Hindlimb muscle (tissue), 1 donor: ENCODE data around the gene APOC1. TPM values are rescaled to one million over a fixed set of nuclear protein-coding genes. Genes with fewer than 3 reads are reported as not detected.
"Not testable (repeated sequence)": the region's sequence is repeated elsewhere in the genome, so short reads cannot be mapped to it uniquely, and the experiment has no call there.

Experiments used
- DNase-seq: peaks from one replicate; pipeline ENCODE4 v3.0.0-alpha.2; 2013
- polyA plus RNA-seq: library from polyadenylated mRNA; unstranded; fragments of 120-200 nt; gene quantifications from one replicate; pipeline ENCODE4 v1.2.1, GENCODE V29; 2013; ENCODE audit not compliant: insufficient read length

Gene APOC1
- polyA plus RNA-seq = 25.3 TPM

DNA sequence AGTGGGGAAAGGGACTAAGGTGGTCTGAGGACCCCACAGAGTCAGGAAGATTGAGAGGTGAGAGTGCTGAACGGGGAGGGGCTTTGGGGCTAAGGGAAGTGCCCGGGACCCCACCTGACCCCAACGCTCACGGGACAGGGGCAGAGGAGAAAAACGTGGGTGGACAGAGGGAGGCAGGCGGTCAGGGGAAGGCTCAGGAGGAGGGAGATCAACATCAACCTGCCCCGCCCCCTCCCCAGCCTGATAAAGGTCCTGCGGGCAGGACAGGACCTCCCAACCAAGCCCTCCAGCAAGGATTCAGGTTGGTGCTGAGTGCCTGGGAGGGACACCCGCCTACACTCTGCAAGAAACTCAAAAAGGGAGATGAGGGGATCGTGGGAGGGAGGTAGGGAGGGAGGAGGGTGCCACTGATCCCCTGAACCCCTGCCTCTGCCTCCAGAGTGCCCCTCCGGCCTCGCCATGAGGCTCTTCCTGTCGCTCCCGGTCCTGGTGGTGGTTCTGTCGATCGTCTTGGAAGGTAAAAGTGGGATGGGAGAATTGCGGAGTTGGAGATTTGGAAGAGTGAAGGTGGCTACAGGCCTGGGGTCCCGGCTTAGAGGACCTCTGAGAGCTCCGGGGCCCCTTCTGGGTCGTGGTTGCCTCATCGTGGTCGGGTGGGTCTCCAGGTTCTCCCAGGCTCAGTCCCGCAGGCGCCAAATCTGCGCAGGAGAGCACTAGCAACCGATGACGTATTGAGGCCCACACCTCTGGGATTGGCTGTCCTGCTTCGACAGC, at the start of gene APOC1:
Gene APOC1, plus strand, starts transcription at position 176 of the 774 bp plus-strand sequence. Its CDS starts 284 bp downstream, at position 460.
- DNase-seq = peak; percentile 90

DNA sequence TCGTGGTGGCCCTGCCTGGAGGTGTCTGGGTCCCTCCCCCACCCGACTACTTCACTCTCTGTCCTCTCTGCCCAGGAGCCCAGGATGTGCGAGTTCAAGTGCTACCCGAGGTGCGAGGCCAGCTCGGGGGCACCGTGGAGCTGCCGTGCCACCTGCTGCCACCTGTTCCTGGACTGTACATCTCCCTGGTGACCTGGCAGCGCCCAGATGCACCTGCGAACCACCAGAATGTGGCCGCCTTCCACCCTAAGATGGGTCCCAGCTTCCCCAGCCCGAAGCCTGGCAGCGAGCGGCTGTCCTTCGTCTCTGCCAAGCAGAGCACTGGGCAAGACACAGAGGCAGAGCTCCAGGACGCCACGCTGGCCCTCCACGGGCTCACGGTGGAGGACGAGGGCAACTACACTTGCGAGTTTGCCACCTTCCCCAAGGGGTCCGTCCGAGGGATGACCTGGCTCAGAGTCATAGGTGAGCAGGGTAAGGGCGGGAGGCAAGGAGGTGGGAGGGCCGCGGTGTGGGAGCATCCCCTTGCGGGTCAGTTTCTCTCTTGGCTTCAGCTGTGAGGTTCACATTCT, 49.1 kb upstream of the APOC1 start:
- DNase-seq = no peak

DNA sequence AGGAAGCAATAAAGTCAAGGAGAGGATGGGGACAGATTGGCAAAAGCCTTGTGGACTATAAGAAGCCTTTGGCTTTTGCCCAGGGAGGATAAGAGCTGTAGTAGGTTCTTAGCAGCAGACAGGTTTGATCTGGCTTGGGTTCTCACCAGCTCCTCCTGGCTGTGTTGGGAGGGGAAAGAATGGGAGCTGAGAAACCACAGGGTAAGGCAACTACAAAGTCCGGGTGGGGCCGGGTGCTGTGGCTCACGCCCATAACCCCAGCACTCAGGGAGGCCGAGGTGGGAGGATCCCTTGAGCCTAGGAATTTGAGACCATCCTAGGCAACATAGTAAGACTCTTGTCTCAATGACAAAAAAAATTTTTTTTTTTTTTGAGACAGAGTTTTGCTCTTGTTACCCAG, 47.7 kb upstream of the APOC1 start:
- no peak for DNase-seq

DNA sequence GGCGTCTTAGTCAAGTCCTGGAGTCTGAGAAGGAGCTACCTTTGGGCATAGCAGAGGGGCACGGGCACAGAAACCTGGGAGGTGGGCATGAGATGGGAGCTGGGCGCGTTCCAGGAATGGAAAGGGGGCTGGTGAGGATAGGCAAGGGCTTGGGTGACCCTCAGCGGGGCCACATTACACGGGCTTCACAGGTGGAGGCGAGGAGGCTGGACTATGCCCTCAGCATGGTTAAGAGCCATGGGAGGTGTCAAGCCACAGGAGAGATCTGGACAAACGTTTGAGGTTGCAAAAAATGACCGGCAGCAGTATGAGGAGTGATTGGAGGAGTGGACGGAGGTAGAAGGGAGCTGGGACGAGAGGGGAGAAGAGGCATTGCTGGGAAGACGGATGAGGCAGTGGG, 46.8 kb upstream of the APOC1 start:
- no peak for DNase-seq

DNA sequence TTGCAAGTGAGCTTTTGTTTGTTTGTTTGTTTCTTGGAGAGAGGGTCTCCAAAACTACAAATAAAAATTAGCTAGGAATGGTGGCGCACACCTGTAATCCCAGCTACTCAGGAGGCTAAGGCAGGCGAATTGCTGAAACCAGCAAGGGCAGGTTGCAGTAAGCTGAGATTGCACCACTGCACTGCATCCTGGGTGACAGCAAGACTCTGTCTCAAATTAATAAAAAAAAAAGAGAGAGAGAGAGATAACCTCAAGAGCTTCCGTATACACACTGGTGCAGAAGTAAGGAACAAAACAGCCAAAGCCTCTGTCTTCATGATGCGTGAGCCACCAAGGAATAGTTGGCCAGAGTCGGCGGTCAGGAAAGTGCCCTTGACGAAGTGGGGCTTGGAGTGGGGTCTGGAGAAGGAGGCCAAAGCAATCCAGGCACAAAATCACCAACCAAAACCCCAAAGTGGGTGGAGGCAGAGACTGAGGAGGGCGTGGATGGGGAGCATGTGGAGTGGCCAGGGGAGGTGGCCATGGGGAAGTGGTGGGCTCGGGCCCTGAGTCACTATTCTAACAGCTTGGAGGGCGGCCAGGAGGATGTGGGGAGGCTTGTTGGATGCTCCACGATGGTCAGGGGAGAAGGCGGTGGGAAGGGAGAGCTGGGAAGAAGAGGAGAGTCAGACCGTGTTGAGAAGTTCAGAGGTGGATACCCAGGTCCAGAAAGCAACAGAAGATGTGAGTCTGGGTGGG, 44.5 kb upstream of the APOC1 start:
- no peak for DNase-seq

DNA sequence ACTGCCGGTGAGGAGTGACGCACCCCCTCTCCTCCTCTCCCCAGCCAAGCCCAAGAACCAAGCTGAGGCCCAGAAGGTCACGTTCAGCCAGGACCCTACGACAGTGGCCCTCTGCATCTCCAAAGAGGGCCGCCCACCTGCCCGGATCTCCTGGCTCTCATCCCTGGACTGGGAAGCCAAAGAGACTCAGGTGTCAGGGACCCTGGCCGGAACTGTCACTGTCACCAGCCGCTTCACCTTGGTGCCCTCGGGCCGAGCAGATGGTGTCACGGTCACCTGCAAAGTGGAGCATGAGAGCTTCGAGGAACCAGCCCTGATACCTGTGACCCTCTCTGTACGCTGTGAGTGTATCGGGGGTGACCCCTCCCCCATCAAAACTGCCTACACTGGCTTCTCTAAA, 42.6 kb upstream of the APOC1 start:
- no peak for DNase-seq

DNA sequence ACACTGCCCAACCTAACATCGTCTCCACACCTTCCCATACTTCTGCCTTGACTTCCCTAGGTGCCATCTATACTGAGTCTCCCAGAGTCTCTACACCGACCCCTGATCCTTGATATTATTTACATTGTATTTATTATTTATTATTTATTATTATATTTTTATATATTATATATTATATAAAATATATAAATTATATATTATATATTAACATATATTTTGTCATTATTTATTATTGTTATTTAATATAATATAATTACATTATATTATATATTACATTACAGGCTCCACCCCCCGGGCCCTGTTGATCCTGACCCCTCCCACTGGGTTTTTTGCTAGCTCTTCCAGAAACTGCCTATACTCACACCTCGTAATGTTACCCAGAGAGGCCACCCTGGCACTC, 41.7 kb upstream of the APOC1 start:
- DNase-seq = no peak

DNA sequence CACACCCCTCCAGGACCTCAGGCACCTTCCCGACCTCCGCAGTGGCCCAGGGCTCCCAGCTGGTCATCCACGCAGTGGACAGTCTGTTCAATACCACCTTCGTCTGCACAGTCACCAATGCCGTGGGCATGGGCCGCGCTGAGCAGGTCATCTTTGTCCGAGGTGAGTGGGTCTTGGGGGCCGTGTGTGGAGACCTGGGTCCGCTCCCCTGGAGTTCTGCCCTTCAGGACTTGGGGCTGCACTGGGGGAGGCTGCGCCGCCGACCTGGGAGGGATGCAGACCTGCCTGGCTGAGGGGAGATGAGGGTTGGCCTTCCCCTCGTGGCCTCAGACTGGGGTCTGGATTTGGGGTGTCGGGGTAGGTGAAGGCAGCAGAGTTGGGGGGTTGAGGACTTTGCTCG, 40.1 kb upstream of the APOC1 start:
- DNase-seq = no peak

DNA sequence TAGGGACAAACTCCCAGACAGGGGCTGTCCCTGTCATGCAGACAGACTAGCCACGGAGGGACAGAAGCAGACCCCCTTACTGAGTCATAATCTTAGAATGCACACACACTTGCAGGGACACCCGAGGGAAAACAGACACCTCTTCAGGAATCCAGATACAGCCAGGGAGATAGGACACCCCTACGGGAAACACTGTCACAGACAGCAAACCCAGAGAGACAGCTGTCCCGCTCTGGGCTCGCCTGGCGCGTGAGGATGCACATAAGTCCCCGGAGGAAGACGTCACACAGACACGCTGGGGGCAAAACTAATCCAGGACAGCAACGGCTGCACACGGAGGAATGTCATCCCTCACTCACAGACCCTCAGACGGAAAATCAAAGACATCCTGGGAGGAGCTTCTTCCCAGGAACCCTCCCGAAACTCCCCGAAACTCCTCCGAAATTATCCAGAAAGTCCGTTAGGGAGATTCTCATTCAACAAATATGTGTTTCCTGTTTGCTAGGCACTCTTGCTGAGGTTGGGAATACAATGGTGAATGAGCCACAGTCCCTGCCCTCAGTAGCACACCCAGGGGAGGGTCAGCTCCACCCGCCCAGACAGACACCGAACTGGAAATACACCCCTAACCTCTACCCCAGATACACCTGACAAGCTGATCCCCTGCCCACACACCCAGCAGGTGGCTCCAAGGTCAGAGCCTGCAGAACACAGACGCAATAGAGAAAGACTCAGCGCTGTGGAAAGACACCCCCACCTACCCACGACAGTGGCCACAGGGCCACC, 38.5 kb upstream of the APOC1 start:
- DNase-seq = no peak

DNA sequence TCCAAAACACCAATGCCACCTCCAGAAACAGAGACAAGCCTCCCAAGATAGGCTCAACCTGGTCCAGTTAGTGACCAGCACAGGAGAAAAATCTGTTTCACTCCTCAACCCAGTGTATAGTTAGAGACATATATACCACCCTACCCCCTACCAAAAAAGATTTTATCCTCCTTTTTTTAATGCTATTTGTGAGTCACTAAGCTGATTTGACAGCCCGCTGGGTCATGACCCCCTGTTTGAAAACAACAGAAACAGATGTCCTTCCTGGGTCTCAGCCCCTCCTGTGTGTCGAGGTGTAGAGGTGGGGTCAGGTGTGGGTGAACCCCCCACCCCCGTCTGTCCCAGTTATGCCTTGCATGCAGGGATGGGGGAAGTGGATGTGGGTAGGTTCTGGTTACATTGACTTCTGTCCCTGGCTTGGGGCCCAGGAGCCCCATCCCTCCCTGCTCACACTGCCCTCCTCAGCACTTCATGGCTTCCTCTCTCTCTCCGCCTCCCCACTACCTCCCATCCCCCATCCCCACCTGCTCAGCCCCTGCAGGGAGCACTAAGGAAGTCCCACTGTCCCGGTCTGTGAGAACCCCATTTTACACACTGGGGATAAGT, 37.4 kb upstream of the APOC1 start:
- no peak for DNase-seq

DNA sequence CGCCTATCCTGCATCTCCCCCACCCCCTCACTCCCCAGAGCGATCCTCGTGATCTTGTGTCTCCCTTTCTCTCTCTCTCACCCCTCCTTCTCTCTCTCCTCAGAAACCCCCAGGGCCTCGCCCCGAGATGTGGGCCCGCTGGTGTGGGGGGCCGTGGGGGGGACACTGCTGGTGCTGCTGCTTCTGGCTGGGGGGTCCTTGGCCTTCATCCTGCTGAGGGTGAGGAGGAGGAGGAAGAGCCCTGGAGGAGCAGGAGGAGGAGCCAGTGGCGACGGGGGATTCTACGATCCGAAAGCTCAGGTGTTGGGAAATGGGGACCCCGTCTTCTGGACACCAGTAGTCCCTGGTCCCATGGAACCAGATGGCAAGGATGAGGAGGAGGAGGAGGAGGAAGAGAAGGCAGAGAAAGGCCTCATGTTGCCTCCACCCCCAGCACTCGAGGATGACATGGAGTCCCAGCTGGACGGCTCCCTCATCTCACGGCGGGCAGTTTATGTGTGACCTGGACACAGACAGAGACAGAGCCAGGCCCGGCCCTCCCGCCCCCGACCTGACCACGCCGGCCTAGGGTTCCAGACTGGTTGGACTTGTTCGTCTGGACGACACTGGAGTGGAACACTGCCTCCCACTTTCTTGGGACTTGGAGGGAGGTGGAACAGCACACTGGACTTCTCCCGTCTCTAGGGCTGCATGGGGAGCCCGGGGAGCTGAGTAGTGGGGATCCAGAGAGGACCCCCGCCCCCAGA, 36.1 kb upstream of the APOC1 start:
- no peak for DNase-seq

DNA sequence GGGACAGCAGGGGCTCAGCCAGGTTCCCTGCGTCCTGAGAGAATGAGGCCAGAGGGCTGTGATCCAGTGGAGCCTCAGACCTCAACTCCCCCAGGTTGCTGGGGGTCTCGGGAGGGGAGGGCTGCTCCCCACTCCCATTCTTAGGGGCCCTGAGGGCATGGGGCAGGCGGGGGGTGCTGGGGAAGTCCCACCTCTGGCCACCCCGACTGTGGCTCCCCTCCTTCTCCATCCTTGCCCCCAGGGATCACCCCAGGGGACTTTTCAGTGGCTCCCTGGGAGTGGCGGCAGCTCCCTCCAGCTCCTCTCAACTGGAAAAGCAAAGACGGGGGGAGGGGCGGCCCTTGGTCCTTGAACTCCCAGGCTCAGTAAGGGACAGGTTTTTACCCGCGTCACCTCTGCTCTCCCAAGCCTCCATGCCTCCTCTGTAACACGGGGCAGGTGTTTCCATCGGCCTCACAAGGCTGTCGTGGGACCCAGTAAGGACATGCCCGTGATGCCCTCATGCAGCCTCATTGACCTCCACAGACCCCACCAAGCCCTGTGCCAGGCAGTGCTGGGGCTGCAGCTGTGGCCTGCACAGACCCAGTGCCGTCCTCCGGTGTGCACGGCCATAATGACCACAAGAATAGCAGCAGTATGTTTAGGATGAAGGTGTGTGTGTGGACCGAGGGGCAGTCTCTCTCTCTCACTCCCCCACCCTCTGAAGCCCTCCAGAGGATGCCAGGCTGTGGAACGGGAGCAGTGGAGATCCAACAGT, 34.9 kb upstream of the APOC1 start:
- no peak for DNase-seq

DNA sequence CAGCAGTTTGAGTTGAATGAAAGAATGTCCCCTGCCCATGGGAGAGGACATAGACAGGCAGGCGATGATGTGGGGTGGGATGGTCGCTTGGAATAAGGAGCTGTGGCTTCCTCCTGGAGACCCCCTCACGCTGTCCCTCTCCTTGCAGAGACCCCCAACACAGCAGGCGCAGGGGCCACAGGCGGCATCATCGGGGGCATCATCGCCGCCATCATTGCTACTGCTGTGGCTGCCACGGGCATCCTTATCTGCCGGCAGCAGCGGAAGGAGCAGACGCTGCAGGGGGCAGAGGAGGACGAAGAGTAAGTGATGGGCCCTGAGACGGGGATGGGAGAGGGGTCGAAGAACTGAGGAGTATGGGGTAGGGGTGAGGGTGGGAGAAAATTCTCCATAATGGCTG, 32.3 kb upstream of the APOC1 start:
- DNase-seq = no peak

DNA sequence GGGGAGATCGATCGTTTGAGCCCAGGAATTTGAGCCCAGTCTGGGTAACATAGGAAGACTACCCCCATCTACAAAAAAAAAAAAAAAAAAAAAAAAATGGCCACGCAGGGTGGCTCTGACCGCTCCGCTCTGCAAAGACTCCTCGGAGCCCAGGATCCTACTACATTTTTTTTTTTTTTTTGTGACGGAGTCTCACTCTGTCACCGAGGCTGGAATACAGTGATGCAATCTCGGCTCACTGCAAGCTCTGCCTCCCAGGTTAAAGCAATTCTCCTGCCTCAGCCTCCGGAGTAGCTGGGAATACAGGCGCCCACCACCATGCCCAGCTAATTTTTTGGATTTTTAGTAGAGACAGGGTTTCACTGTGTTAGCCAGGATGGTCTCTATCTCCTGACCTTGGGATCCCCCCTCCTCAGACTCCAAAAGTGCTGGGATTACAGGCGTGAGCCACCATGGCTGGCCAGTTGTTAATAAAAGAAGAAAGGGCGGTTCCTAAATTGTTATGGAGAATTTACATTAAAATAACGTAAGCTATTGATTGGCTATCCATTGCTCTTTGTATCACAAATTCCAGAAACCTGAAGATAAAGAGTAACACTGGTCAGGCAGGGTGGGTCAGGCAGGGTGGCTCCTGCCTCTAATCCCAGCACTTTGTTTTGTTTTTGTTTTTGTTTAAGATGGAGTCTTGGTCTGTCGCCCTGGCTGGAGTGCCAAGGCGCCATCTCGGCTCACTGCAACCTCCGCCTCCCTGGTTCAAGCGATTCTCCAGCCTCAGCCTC, 31.6 kb upstream of the APOC1 start:
- DNase-seq = not testable (repeated sequence)

DNA sequence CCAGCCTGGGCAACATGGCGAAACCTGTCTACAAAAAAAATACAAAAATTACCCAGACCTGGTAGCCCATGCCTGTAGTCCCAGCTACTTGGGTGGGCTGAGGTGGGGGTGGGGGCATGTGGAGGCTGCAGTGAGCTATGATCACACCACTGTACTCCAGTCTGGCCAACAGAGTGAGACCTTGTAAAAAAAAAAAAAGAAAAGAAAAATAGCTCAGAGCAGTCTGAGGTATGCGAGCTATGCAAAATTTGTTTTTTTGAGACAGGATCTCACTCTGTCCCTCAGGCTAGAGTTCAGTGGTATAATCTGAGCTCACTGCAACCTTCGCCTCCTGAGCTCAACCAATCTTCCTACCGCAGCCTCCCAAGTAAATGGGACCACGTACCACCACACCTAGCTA, 30.5 kb upstream of the APOC1 start:
- no peak for DNase-seq

DNA sequence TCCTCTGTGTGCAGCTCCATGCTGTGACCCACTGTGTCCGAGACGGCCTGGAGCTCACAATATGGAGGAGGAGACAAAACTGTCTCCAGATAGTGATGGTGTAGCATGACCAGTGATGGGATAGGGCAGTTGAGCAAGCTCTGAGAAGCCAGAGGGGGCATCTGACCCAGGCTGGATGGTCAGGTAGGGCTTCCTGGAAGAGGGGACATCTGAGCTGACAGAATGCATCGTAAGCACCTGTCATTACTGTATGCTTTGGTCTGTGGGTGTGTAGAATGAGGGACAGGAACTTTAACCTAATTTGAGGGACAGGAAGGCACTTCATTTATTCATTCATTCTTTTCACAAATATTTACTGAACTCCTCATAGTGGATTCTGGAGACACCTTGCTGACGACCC, 29.8 kb upstream of the APOC1 start:
- no peak for DNase-seq

DNA sequence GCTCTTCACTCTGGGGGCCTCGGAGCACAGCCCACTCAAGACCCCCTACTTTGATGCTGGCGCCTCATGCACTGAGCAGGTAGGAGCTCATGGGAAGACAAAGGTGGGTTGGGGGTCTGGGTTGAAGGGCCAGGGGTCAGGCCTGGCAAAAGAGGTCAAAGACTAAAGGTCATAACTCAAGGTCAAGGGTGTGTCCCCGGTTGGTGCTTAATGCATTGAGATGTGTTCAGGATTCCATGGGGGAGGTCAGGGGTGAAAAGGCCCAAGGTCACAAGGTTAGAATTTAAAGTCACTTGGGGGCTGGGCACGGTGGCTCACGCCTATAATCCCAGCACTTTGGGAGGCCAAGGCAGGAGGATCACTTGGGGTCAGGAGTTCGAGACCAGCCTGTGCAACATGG, 28.3 kb upstream of the APOC1 start:
- no peak for DNase-seq

DNA sequence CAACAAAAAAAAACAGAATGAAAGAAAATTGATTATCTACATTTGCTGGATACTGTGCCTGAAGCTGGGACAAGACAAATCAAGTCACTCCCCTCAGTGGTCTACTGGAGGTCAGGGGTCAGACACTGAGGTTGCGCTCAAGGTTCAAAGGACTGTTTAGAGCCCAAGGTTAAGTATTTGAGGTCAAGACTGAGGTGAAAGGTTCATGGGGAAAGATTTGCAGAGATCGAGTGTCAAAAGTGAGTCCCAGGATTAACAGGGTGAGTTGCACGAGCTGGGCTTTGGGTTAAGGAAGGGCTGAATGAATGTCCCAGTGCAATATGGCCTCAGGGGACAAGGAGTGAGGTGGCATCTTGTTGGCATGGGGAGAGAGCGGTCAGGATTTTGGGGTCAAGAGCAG, 26.8 kb upstream of the APOC1 start:
- no peak for DNase-seq

DNA sequence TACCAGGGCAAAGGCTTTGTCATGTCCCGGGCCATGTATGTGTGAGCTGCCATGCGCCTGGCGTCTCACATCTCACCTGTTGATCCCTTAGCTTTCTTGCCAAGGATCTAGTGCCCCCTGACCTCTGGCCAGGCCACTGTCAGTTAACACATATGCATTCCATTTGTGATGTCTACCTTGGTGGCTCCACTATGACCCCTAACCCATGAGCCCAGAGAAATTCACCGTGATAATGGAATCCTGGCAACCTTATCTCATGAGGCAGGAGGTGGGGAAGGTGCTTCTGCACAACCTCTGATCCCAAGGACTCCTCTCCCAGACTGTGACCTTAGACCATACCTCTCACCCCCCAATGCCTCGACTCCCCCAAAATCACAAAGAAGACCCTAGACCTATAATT, 26.1 kb upstream of the APOC1 start:
- not testable (repeated sequence) for DNase-seq

DNA sequence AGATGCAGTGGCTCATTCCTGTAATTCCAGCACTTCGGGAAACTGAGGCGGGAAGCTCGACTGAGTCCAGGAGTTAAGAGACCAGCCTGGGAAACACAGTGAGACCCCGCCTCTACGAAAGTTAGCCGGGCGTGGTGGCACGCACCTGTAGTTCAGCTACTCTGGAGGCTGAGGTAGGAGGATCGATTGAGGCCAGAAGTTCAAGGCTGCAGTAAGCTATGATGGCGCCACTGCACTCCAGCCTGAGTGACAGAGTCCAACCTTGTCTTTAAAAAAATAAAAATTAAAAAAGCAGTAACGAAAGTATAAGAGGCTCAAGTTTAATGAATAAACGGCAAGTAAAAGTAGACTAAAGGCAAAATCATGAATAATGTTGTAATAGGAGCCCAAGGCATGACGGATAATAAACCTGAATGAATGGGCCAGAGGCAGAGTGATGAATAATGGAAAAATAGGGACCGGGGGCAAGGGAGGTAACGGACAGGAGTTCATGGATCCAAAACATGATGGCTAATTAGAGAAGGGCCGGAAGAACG, 24.5 kb upstream of the APOC1 start:
- no peak for DNase-seq
